AG04450 (cell line): Measurements from ENCODE around the gene STXBP5. TPM values are rescaled to one million over a fixed set of nuclear protein-coding genes. Genes with fewer than 3 reads are reported as not detected.

Source experiments
- CTCF ChIA-PET: fragments of 300-600, 350-600 bp; formaldehyde crosslinking; extraction: SDS; loops from one replicate; lab custom pipeline; 2022; ENCODE audit warnings: antibody characterized with exemption, inconsistent platforms; lab: Charles Lee
- POLR2A ChIA-PET: fragments of 350-600 bp; formaldehyde crosslinking; extraction: SDS; loops from one replicate; lab custom pipeline; 2021; ENCODE audit warnings: antibody characterized with exemption, inconsistent platforms; lab: Yijun Ruan, JAX
- DNase-seq: peaks from one replicate; pipeline ENCODE4 v3.0.0-alpha.2; 2011; ENCODE audit warnings: low read depth, low spot score
- H3K27ac ChIP-seq: one replicate; pipeline ENCODE4 v1.5.1; 2012; ENCODE audit warnings: low read depth, low read length, control low read depth
- H3K27me3 ChIP-seq: one replicate; pipeline ENCODE4 v1.6.0; 2012; ENCODE audit warnings: low read length; ENCODE audit not compliant: control insufficient read depth, insufficient read depth
- H3K4me3 ChIP-seq: 2 replicates; pipeline ENCODE4 v1.5.1; 2011; ENCODE audit warnings: mild to moderate bottlenecking, low read depth, low read length, control low read depth
- H3K9me3 ChIP-seq: 2 replicates; pipeline ENCODE4 v1.5.1; 2012; ENCODE audit warnings: low read length; ENCODE audit not compliant: control insufficient read depth, insufficient read depth
- CTCF ChIP-seq: IDR thresholded peaks from 2 replicates; pipeline ENCODE4 v1.5.1; 2011; ENCODE audit warnings: low read depth, low read length, control low read depth, inconsistent platforms
- polyA plus RNA-seq: library from polyadenylated mRNA; depleted of rRNA; stranded (reverse); fragments of >200 nt; gene quantifications from 2 replicates; pipeline ENCODE4 v1.2.3, GENCODE V29; 2011

STXBP5 gene
- polyA plus RNA-seq, 1 experiment = 40.0 TPM

- ChIA-PET CTCF (no interaction called here), POLR2A (no interaction called here)
- H3K4me3 ChIP-seq = no peak overlapping the region
These were observed 9.6 kb downstream of the STXBP5 start for GRCh38 chr6:147213772-147214171.

GRCh38 chr6:147214248-147215227, 10.3 kb downstream of the STXBP5 start:
- no peak overlapping the region for H3K27ac ChIP-seq
- DNase-seq = no peak
- no peaks in the 10 kb centered on the region for H3K27me3 ChIP-seq
- no peaks in the 10 kb centered on the region for H3K9me3 ChIP-seq
- ChIA-PET POLR2A (no interaction called here), CTCF (no interaction called here)
- H3K4me3 ChIP-seq = no peak overlapping the region
- no peak for TF ChIP-seq CTCF

More at GRCh38 chr6:147213772-147214171, 9.6 kb downstream of the STXBP5 start:
- Histone ChIP-seq H3K9me3 (no peaks in the 10 kb centered on the region), H3K27me3 (no peaks in the 10 kb centered on the region), H3K27ac (no peak overlapping the region)
- TF ChIP-seq CTCF = no peak
- DNase-seq = no peak

GRCh38 chr6:147216915-147217314, 12.7 kb downstream of the STXBP5 start:
- H3K4me3 ChIP-seq = no peak overlapping the region
- no peaks in the 10 kb centered on the region for H3K27me3 ChIP-seq
- no peak for TF ChIP-seq CTCF
- CTCF ChIA-PET = interaction anchor here (1.0 to 1.3 kb wide), 2 partner anchors 352 to 360 kb away, joined by 3 to 5 read pairs; no protein-coding TSS in a partner anchor
- no peaks in the 10 kb centered on the region for H3K9me3 ChIP-seq
- DNase-seq = no peak
- no peak overlapping the region for H3K27ac ChIP-seq
- POLR2A ChIA-PET = no interaction called here

GRCh38 chr6:147217840-147218404, 13.7 kb downstream of the STXBP5 start:
- Histone ChIP-seq H3K27ac (no peak overlapping the region), H3K27me3 (no peaks in the 10 kb centered on the region), H3K9me3 (no peaks in the 10 kb centered on the region), H3K4me3 (no peak overlapping the region)
- ChIA-PET POLR2A (no interaction called here), CTCF (no interaction called here)
- TF ChIP-seq CTCF = no peak
- DNase-seq = no peak

- Histone ChIP-seq H3K27ac (no peak overlapping the region), H3K27me3 (no peaks in the 10 kb centered on the region), H3K9me3 (no peaks in the 10 kb centered on the region), H3K4me3 (no peak overlapping the region)
- no peak for TF ChIP-seq CTCF
- no peak for DNase-seq
- ChIA-PET POLR2A (no interaction called here), CTCF (no interaction called here)
These were observed 14.6 kb downstream of the STXBP5 start for GRCh38 chr6:147218797-147219196.
